COLO668 (cell line): ENCODE measurements around the gene C2orf66.

ENCODE experiments used
- DNase-seq: peaks from one replicate; lab custom pipeline; 2025; ENCODE audit not compliant: unreplicated experiment; lab: John Stamatoyannopoulos, UW

Gene C2orf66

GRCh38 chr2:196809260-196809659 is at the start of gene C2orf66:
TSS of gene C2orf66 (minus strand) at chr2:196809355. CDS start at chr2:196809336, 19 bp downstream.
- DNase-seq = no peak

- no peak for DNase-seq
Observed at GRCh38 chr2:196854629-196855028, 45.5 kb upstream of the C2orf66 start.

- DNase-seq = no peak
Observed at GRCh38 chr2:196853301-196854087, 44.3 kb upstream of the C2orf66 start.

- no peak for DNase-seq
Observed at GRCh38 chr2:196851088-196851487, 41.9 kb upstream of the C2orf66 start.

GRCh38 chr2:196849895-196850294 is 40.7 kb upstream of the C2orf66 start:
- no peak for DNase-seq

GRCh38 chr2:196846295-196846694 is 37.1 kb upstream of the C2orf66 start:
- no peak for DNase-seq

- DNase-seq = no peak
Observed at GRCh38 chr2:196845371-196845770, 36.2 kb upstream of the C2orf66 start.

GRCh38 chr2:196840171-196840570 is 31.0 kb upstream of the C2orf66 start:
- no peak for DNase-seq

- DNase-seq = no peak
Observed at GRCh38 chr2:196839574-196839973, 30.4 kb upstream of the C2orf66 start.

- no peak for DNase-seq
Observed at GRCh38 chr2:196836440-196836839, 27.3 kb upstream of the C2orf66 start.

GRCh38 chr2:196830701-196831100 is 21.5 kb upstream of the C2orf66 start:
- DNase-seq = no peak

GRCh38 chr2:196827356-196827755 is 18.2 kb upstream of the C2orf66 start:
- DNase-seq = no peak

GRCh38 chr2:196823750-196824522 is 14.8 kb upstream of the C2orf66 start:
- DNase-seq = no peak

- no peak for DNase-seq
Observed at GRCh38 chr2:196821195-196821594, 12.0 kb upstream of the C2orf66 start.

GRCh38 chr2:196808083-196808665 is 981 bp downstream of the C2orf66 start:
- DNase-seq = no peak

GRCh38 chr2:196804381-196804780 is 4.8 kb downstream of the C2orf66 start:
- no peak for DNase-seq

GRCh38 chr2:196802401-196802800 is 6.8 kb downstream of the C2orf66 start:
- no peak for DNase-seq

- no peak for DNase-seq
Observed at GRCh38 chr2:196801674-196802261, 7.4 kb downstream of the C2orf66 start.

GRCh38 chr2:196798980-196799379 is 10.2 kb downstream of the C2orf66 start:
- DNase-seq = no peak

GRCh38 chr2:196792865-196793264 is 16.3 kb downstream of the C2orf66 start:
- DNase-seq = no peak

GRCh38 chr2:196783431-196784094 is 25.6 kb downstream of the C2orf66 start:
- no peak for DNase-seq
